WTC11 (cell line): ENCODE data around the gene PDE4B. TPM values are rescaled to one million over a fixed set of nuclear protein-coding genes. Genes with fewer than 3 reads are reported as not detected.

ENCODE experiments used
- ATAC-seq: fragments of 200-7000 bp; cut with Tn5 transposase; 2 replicates; pipeline ENCODE4 v1.10.0; 2021; ENCODE audit warnings: mild to moderate bottlenecking, moderate library complexity
- CTCF ChIA-PET: fragments of 300-600 bp; sonication (Branson Sonifier 250); formaldehyde crosslinking; loops from one replicate; lab custom pipeline; 2021; ENCODE audit warnings: antibody characterized with exemption; lab: Charles Lee
- POLR2A ChIA-PET: fragments of 350-600 bp; sonication (Branson Sonifier 250); formaldehyde crosslinking; loops from one replicate; lab custom pipeline; 2021; ENCODE audit warnings: antibody characterized with exemption; lab: Charles Lee
- DNase-seq: peaks from one replicate; pipeline ENCODE4 v3.0.0; 2021; ENCODE audit warnings: low spot score
- H3K27ac Mint-ChIP-seq: 2 replicates; pipeline ENCODE4 v1.8.0; 2021; ENCODE audit warnings: mixed read lengths
- H3K27me3 Mint-ChIP-seq: 2 replicates; pipeline ENCODE4 v1.8.0; 2021; ENCODE audit warnings: low read depth, mild to moderate bottlenecking, moderate library complexity, mixed read lengths
- H3K36me3 Mint-ChIP-seq: 2 replicates; pipeline ENCODE4 v1.8.0; 2021; ENCODE audit warnings: mixed read lengths
- H3K4me1 Mint-ChIP-seq: 2 replicates; pipeline ENCODE4 v1.8.0; 2022; ENCODE audit warnings: mixed read lengths
- H3K4me3 Mint-ChIP-seq: 2 replicates; pipeline ENCODE4 v1.8.0; 2021; ENCODE audit warnings: mild to moderate bottlenecking, moderate library complexity, mixed read lengths
- H3K9me3 Mint-ChIP-seq: 2 replicates; pipeline ENCODE4 v1.8.0; 2021; ENCODE audit warnings: mixed read lengths
- ETV6 ChIP-seq: sonication (generic); formaldehyde crosslinking; IDR thresholded peaks from 2 replicates; pipeline ENCODE4 v1.8.1; 2022; ENCODE audit warnings: mild to moderate bottlenecking, missing genetic modification reagents
- GABPB1 ChIP-seq: sonication (generic); formaldehyde crosslinking; IDR thresholded peaks from 2 replicates; pipeline ENCODE4 v1.8.1; 2023; ENCODE audit warnings: mild to moderate bottlenecking, missing genetic modification reagents
- IRF2 ChIP-seq: sonication (generic); formaldehyde crosslinking; IDR thresholded peaks from 2 replicates; pipeline ENCODE4 v1.8.0; 2022; ENCODE audit warnings: low read depth, missing genetic modification reagents, borderline replicate concordance
- NR2C2 ChIP-seq: sonication (generic); formaldehyde crosslinking; IDR thresholded peaks from 2 replicates; pipeline ENCODE4 v1.8.0; 2022; ENCODE audit warnings: mild to moderate bottlenecking, missing genetic modification reagents
- NR3C1 ChIP-seq: sonication (generic); formaldehyde crosslinking; conservative IDR thresholded peaks from 2 replicates; pipeline ENCODE4 v1.8.1; 2023; ENCODE audit warnings: low read depth, mild to moderate bottlenecking, missing genetic modification reagents
- ZNF138 ChIP-seq: sonication (generic); formaldehyde crosslinking; conservative IDR thresholded peaks from 2 replicates; pipeline ENCODE4 v1.8.1; 2022; ENCODE audit warnings: mild to moderate bottlenecking, moderate library complexity, missing genetic modification reagents
- ZNF396 ChIP-seq: fragments of 250-450 bp; sonication (Bioruptor Pico); IDR thresholded peaks from 2 replicates; pipeline ENCODE4 v1.8.0; 2021; ENCODE audit warnings: mild to moderate bottlenecking, moderate library complexity, borderline replicate concordance
- ZNF532 ChIP-seq: fragments of 250-450 bp; sonication (Bioruptor Pico); IDR thresholded peaks from 2 replicates; pipeline ENCODE4 v1.9.0; 2021; ENCODE audit warnings: mild to moderate bottlenecking, borderline replicate concordance
- total RNA-seq: library from RNA; stranded (reverse); gene quantifications from 3 replicates; pipeline ENCODE4 v1.2.3, GENCODE V29; 2021
- TF ChIP-seq, protein P1 (sequence below): fragments of 250-450 bp; sonication (Bioruptor Pico); IDR thresholded peaks from 2 replicates; pipeline ENCODE4 v1.9.0; 2021; ENCODE audit warnings: moderate library complexity, mild to moderate bottlenecking, inconsistent platforms, borderline replicate concordance
- TF ChIP-seq, protein P2 (sequence below): sonication (generic); formaldehyde crosslinking; IDR thresholded peaks from 2 replicates; pipeline ENCODE4 v1.8.1; 2022; ENCODE audit warnings: mild to moderate bottlenecking, missing genetic modification reagents, moderate library complexity, borderline replicate concordance
- TF ChIP-seq, protein P3 (sequence below): fragments of 250-450 bp; sonication (Bioruptor Pico); conservative IDR thresholded peaks from 2 replicates; pipeline ENCODE4 v1.9.0; 2021; ENCODE audit warnings: mild to moderate bottlenecking
- TF ChIP-seq, protein P4 (sequence below): sonication (generic); formaldehyde crosslinking; IDR thresholded peaks from 2 replicates; pipeline ENCODE4 v1.8.0; 2023; ENCODE audit warnings: missing genetic modification reagents, mild to moderate bottlenecking, borderline replicate concordance
- TF ChIP-seq, protein P5 (sequence below): sonication (generic); formaldehyde crosslinking; IDR thresholded peaks from 2 replicates; pipeline ENCODE4 v1.8.0; 2022; ENCODE audit warnings: missing genetic modification reagents

PDE4B gene
- total RNA-seq, 1 experiment from 2014 or later, result 8.0 TPM

- no peak for ATAC-seq
- H3K4me3 Mint-ChIP-seq, result no peak overlapping the region
Observed at GRCh38 chr1:65992831-65993271, 200.2 kb downstream of the PDE4B start.

More at GRCh38 chr1:65992831-65993271, 200.2 kb downstream of the PDE4B start:
- DNase-seq, result no peak
- CTCF ChIA-PET, result interaction anchor here (0.6 to 1.6 kb wide), 2 partner anchors 249 to 443 kb away, joined by 3 to 5 read pairs; no protein-coding TSS in a partner anchor
- no peaks in the 10 kb centered on the region for H3K36me3 Mint-ChIP-seq
- H3K27me3 Mint-ChIP-seq, result peaks cover 7% of the 10 kb centered on the region
- TF ChIP-seq, protein P1, sequence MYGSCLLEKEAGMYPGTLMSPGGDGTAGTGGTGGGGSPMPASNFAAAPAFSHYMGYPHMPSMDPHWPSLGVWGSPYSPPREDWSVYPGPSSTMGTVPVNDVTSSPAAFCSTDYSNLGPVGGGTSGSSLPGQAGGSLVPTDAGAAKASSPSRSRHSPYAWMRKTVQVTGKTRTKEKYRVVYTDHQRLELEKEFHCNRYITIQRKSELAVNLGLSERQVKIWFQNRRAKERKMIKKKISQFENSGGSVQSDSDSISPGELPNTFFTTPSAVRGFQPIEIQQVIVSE, result no peak
- TF ChIP-seq, protein P2, sequence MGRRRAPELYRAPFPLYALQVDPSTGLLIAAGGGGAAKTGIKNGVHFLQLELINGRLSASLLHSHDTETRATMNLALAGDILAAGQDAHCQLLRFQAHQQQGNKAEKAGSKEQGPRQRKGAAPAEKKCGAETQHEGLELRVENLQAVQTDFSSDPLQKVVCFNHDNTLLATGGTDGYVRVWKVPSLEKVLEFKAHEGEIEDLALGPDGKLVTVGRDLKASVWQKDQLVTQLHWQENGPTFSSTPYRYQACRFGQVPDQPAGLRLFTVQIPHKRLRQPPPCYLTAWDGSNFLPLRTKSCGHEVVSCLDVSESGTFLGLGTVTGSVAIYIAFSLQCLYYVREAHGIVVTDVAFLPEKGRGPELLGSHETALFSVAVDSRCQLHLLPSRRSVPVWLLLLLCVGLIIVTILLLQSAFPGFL, result no peak
- TF ChIP-seq ETV6 (CRISPR knock-in tag) (no peak), NR2C2 (no peak), NR3C1 (no peak), GABPB1 (CRISPR knock-in tag) (no peak), IRF2 (CRISPR knock-in tag) (no peak), ZNF138 (no peak), ZNF396 (CRISPR knock-in tag) (no peak), ZNF532 (CRISPR knock-in tag) (no peak)
- TF ChIP-seq, protein P3, sequence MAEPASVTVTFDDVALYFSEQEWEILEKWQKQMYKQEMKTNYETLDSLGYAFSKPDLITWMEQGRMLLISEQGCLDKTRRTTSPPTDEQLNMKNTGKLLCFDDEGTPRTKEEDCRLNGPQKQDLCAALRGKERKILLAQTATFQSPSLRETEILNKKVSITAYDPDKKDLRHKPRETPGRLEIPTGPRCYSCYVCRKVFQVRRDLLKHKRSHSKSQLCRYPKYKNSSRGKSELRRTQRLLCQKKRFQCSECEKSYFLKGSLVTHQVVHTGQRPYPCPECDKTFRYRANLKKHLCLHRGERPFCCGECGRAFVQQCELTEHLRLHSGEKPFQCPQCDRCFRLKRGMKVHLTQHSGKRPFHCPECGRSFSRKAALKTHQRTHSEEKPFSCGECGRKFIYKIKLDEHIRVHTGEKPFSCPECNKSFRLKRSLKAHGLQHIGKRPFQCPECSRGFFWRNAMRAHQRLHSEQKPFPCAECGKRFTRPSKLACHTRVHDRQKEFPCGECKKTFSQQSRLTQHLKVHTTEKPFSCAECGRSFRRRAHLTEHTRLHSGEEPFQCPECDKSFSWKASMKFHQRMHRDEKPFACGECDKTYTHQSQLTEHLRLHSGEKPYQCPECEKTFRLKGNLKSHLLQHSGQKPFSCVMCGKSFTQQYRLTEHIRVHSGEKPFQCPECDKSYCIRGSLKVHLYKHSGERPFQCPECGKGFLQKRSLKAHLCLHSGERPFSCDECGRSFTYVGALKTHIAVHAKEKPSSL (CRISPR knock-in tag), result no peak
- TF ChIP-seq, protein P4, sequence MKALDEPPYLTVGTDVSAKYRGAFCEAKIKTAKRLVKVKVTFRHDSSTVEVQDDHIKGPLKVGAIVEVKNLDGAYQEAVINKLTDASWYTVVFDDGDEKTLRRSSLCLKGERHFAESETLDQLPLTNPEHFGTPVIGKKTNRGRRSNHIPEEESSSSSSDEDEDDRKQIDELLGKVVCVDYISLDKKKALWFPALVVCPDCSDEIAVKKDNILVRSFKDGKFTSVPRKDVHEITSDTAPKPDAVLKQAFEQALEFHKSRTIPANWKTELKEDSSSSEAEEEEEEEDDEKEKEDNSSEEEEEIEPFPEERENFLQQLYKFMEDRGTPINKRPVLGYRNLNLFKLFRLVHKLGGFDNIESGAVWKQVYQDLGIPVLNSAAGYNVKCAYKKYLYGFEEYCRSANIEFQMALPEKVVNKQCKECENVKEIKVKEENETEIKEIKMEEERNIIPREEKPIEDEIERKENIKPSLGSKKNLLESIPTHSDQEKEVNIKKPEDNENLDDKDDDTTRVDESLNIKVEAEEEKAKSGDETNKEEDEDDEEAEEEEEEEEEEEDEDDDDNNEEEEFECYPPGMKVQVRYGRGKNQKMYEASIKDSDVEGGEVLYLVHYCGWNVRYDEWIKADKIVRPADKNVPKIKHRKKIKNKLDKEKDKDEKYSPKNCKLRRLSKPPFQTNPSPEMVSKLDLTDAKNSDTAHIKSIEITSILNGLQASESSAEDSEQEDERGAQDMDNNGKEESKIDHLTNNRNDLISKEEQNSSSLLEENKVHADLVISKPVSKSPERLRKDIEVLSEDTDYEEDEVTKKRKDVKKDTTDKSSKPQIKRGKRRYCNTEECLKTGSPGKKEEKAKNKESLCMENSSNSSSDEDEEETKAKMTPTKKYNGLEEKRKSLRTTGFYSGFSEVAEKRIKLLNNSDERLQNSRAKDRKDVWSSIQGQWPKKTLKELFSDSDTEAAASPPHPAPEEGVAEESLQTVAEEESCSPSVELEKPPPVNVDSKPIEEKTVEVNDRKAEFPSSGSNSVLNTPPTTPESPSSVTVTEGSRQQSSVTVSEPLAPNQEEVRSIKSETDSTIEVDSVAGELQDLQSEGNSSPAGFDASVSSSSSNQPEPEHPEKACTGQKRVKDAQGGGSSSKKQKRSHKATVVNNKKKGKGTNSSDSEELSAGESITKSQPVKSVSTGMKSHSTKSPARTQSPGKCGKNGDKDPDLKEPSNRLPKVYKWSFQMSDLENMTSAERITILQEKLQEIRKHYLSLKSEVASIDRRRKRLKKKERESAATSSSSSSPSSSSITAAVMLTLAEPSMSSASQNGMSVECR (CRISPR knock-in tag), result no peak
- TF ChIP-seq, protein P5, sequence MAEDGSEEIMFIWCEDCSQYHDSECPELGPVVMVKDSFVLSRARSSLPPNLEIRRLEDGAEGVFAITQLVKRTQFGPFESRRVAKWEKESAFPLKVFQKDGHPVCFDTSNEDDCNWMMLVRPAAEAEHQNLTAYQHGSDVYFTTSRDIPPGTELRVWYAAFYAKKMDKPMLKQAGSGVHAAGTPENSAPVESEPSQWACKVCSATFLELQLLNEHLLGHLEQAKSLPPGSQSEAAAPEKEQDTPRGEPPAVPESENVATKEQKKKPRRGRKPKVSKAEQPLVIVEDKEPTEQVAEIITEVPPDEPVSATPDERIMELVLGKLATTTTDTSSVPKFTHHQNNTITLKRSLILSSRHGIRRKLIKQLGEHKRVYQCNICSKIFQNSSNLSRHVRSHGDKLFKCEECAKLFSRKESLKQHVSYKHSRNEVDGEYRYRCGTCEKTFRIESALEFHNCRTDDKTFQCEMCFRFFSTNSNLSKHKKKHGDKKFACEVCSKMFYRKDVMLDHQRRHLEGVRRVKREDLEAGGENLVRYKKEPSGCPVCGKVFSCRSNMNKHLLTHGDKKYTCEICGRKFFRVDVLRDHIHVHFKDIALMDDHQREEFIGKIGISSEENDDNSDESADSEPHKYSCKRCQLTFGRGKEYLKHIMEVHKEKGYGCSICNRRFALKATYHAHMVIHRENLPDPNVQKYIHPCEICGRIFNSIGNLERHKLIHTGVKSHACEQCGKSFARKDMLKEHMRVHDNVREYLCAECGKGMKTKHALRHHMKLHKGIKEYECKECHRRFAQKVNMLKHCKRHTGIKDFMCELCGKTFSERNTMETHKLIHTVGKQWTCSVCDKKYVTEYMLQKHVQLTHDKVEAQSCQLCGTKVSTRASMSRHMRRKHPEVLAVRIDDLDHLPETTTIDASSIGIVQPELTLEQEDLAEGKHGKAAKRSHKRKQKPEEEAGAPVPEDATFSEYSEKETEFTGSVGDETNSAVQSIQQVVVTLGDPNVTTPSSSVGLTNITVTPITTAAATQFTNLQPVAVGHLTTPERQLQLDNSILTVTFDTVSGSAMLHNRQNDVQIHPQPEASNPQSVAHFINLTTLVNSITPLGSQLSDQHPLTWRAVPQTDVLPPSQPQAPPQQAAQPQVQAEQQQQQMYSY (CRISPR knock-in tag), result no peak
- TF ChIP-seq, all 79 proteins: peak for 0
- POLR2A ChIA-PET, result no interaction called here
- Mint-ChIP-seq H3K27ac (no peak overlapping the region), H3K9me3 (no peaks in the 10 kb centered on the region), H3K4me1 (no peaks in the 10 kb centered on the region)
